Bronchial epithelial cell (primary cell): ENCODE measurements around the gene METAP1D. TPM values are rescaled to one million over a fixed set of nuclear protein-coding genes. Genes with fewer than 3 reads are reported as not detected.
A peak's percentile ranks its signal among the peaks of the same experiment; 100 is the strongest.
"Not testable (repeated sequence)": the region's sequence is repeated elsewhere in the genome, so short reads cannot be mapped to it uniquely, and the experiment has no call there.

Experiments
- DNase-seq: peaks from one replicate; pipeline ENCODE4 v3.0.0-alpha.2; 2010; ENCODE audit warnings: low read depth
- FAIRE-seq: peaks from 2 replicates; lab custom pipeline; 2011; peaks lifted over from hg19 to GRCh38; lab: Jason Lieb, UNC
- H3K27me3 ChIP-seq: 2 replicates; pipeline ENCODE4 v1.5.1; 2011; ENCODE audit warnings: low read length; ENCODE audit not compliant: control insufficient read depth, insufficient read depth
- H3K36me3 ChIP-seq: 2 replicates; pipeline ENCODE4 v1.5.1; 2011; ENCODE audit warnings: low read length; ENCODE audit not compliant: control insufficient read depth, insufficient read depth
- H3K4me3 ChIP-seq: 2 replicates; pipeline ENCODE4 v1.5.1; 2011; ENCODE audit warnings: mild to moderate bottlenecking, low read depth, low read length, control low read depth
- total RNA-seq: library from RNA; depleted of rRNA; stranded (reverse); fragments of >200 nt; gene quantifications from 2 replicates; pipeline ENCODE4 v1.2.1, GENCODE V29; 2014
- TF ChIP-seq, protein P1 (sequence below): IDR thresholded peaks from 2 replicates; pipeline ENCODE4 v1.5.1; 2011; ENCODE audit warnings: mild to moderate bottlenecking, moderate library complexity, low read length, control low read depth, inconsistent platforms; ENCODE audit not compliant: insufficient read depth, severe bottlenecking

The METAP1D gene
- total RNA-seq, 1 donor from 2014 or later: 2.6 TPM

- FAIRE-seq (peak; percentile 40), DNase-seq (no peak)
- TF ChIP-seq, protein P1, sequence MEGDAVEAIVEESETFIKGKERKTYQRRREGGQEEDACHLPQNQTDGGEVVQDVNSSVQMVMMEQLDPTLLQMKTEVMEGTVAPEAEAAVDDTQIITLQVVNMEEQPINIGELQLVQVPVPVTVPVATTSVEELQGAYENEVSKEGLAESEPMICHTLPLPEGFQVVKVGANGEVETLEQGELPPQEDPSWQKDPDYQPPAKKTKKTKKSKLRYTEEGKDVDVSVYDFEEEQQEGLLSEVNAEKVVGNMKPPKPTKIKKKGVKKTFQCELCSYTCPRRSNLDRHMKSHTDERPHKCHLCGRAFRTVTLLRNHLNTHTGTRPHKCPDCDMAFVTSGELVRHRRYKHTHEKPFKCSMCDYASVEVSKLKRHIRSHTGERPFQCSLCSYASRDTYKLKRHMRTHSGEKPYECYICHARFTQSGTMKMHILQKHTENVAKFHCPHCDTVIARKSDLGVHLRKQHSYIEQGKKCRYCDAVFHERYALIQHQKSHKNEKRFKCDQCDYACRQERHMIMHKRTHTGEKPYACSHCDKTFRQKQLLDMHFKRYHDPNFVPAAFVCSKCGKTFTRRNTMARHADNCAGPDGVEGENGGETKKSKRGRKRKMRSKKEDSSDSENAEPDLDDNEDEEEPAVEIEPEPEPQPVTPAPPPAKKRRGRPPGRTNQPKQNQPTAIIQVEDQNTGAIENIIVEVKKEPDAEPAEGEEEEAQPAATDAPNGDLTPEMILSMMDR: no peak
- H3K27me3 ChIP-seq: no peaks in the 10 kb centered on the region
- no peaks in the 10 kb centered on the region for H3K36me3 ChIP-seq
- H3K4me3 ChIP-seq: no peak overlapping the region
Observed at GRCh38 chr2:172063446-172063845, 63.7 kb downstream of the METAP1D start.

- DNase-seq: peak; percentile 33
- TF ChIP-seq, protein P1: no peak
Observed at GRCh38 chr2:172065111-172065510, 65.4 kb downstream of the METAP1D start.

GRCh38 chr2:172066394-172066886, 66.7 kb downstream of the METAP1D start:
- DNase-seq (no peak), FAIRE-seq (no peak)
- H3K4me3 ChIP-seq: no peak overlapping the region
- TF ChIP-seq, protein P1: no peak
- no peaks in the 10 kb centered on the region for H3K36me3 ChIP-seq
- H3K27me3 ChIP-seq: no peaks in the 10 kb centered on the region

More at GRCh38 chr2:172065111-172065510, 65.4 kb downstream of the METAP1D start:
- no peaks in the 10 kb centered on the region for H3K36me3 ChIP-seq
- FAIRE-seq: no peak
- no peak overlapping the region for H3K4me3 ChIP-seq
- H3K27me3 ChIP-seq: no peaks in the 10 kb centered on the region

- DNase-seq, H3K4me3 ChIP-seq, H3K36me3 ChIP-seq, H3K27me3 ChIP-seq, FAIRE-seq: not testable (repeated sequence)
Observed at GRCh38 chr2:172067905-172068304, 68.2 kb downstream of the METAP1D start.

GRCh38 chr2:172070936-172071335, 71.2 kb downstream of the METAP1D start:
- TF ChIP-seq, protein P1: no peak
- H3K27me3 ChIP-seq: no peaks in the 10 kb centered on the region
- DNase-seq (no peak), FAIRE-seq (no peak)
- no peaks in the 10 kb centered on the region for H3K36me3 ChIP-seq
- no peak overlapping the region for H3K4me3 ChIP-seq

DNA sequence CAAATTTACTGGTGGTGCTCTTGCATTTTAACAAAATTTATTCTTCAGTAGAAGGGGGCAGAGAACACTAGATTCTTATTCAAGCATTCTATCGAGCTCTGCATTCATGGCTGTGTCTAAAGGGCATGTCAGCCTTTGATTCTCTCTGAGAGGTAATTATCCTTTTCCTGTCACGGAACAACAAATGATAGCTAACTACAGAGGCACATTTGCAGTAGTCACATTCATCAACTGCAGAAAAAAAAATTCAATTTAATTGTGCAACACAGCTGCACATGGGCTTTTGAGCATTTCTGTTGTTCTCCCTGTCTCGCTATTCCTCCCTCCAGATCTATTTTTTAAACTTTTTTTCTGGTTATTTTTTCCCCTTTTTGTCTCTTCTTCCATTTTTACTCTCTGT, 72.5 kb downstream of the METAP1D start:
- H3K4me3 ChIP-seq: no peak overlapping the region
- no peaks in the 10 kb centered on the region for H3K36me3 ChIP-seq
- no peaks in the 10 kb centered on the region for H3K27me3 ChIP-seq
- no peak for DNase-seq
- no peak for FAIRE-seq
- TF ChIP-seq, protein P1: no peak
